ENCODE results near the gene PDXP. TPM values are rescaled to one million over a fixed set of nuclear protein-coding genes. Genes with fewer than 3 reads are reported as not detected.

PDXP gene
- polyA plus RNA-seq, 1 donor from 2014 or later = 108 TPM

DNA sequence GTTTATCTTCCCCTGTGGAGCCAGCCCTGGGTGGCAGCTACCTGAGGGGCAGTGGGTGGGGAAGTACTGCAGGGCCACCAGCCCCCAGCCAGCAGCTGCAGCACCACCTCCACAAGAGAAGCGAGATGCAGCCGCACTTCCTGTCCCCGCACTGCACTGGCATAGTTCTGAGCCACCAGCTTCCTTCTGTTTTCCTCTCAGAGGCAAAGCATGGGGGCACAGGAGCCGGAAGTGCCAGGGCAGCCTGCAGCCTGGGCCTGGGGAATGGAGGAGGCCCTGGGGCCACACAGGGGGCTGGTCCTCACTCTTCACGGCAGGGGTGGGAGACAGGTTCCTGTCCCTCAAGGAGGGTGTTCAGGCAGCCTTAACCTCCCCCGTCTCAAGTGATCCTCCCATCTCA, 31.0 kb upstream of the PDXP start:
- Histone ChIP-seq H4K20me1 (ENCODE audit: insufficient read depth) (no peaks in the 10 kb centered on the region), H2AFZ (ENCODE audit: low read depth, low read length) (no peak overlapping the region), H3K79me2 (replicated peaks; ENCODE audit: insufficient read depth, low read length) (no peaks in the 10 kb centered on the region), H3K9ac (ENCODE audit: low read length) (no peak overlapping the region), H3K9me2 (ENCODE audit: insufficient read depth, low read length) (no peaks in the 10 kb centered on the region), H3K36me3 (ENCODE audit: insufficient read depth, low read length) (no peaks in the 10 kb centered on the region), H3K4me3 (ENCODE audit: low read length) (no peak overlapping the region), H3K9me3 (ENCODE audit: low read length) (no peaks in the 10 kb centered on the region), H3K27me3 (ENCODE audit: insufficient read depth, low read depth, low read length) (no peaks in the 10 kb centered on the region), H3K4me2 (ENCODE audit: low read length) (no peak overlapping the region), H3K27ac (ENCODE audit: low read length) (no peak overlapping the region), H3F3A (ENCODE audit: insufficient read depth, low read length, poor library complexity, severe bottlenecking) (no peaks in the 10 kb centered on the region)
- TF ChIP-seq EZH2 (IDR thresholded peaks at IDR 0.05; ENCODE audit: borderline replicate concordance, insufficient read depth, low read length, poor library complexity, severe bottlenecking) = no peak
- TF ChIP-seq, protein P1, sequence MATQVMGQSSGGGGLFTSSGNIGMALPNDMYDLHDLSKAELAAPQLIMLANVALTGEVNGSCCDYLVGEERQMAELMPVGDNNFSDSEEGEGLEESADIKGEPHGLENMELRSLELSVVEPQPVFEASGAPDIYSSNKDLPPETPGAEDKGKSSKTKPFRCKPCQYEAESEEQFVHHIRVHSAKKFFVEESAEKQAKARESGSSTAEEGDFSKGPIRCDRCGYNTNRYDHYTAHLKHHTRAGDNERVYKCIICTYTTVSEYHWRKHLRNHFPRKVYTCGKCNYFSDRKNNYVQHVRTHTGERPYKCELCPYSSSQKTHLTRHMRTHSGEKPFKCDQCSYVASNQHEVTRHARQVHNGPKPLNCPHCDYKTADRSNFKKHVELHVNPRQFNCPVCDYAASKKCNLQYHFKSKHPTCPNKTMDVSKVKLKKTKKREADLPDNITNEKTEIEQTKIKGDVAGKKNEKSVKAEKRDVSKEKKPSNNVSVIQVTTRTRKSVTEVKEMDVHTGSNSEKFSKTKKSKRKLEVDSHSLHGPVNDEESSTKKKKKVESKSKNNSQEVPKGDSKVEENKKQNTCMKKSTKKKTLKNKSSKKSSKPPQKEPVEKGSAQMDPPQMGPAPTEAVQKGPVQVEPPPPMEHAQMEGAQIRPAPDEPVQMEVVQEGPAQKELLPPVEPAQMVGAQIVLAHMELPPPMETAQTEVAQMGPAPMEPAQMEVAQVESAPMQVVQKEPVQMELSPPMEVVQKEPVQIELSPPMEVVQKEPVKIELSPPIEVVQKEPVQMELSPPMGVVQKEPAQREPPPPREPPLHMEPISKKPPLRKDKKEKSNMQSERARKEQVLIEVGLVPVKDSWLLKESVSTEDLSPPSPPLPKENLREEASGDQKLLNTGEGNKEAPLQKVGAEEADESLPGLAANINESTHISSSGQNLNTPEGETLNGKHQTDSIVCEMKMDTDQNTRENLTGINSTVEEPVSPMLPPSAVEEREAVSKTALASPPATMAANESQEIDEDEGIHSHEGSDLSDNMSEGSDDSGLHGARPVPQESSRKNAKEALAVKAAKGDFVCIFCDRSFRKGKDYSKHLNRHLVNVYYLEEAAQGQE (IDR thresholded peaks at IDR 0.05; ENCODE audit: borderline replicate concordance) = no peak
- TF ChIP-seq POLR2AphosphoS5 (IDR thresholded peaks at IDR 0.05) = no peak
- no peak for TF ChIP-seq RAD21 (conservative IDR thresholded peaks at IDR 0.05)
- TF ChIP-seq SMC3 (conservative IDR thresholded peaks at IDR 0.05; ENCODE audit: poor library complexity) = no peak

DNA sequence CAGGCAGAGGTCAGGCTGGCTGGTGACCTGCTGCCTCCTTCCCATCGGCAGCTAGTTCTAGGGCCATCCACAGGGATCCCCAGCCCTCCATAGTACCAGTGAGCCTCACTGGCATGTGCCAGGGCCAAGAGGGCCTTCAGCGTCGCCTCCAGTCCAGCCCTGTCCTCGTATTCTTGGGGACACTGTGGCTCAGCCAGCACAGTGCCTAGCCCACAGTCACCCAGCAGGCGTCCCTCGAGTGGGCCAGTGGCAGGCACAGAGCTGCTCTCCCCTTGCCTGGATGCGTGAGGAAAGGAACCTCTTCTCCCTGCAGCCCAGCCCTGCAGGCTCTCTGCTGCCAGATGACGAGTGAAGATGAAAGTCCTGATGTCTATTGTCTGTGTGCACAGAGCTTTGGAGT, 29.7 kb upstream of the PDXP start:
- Histone ChIP-seq H3K9ac (ENCODE audit: low read length) (no peak overlapping the region), H3K4me3 (ENCODE audit: low read length) (no peak overlapping the region), H3K9me2 (ENCODE audit: insufficient read depth, low read length) (no peaks in the 10 kb centered on the region), H2AFZ (ENCODE audit: low read depth, low read length) (no peak overlapping the region), H3F3A (ENCODE audit: insufficient read depth, low read length, poor library complexity, severe bottlenecking) (no peaks in the 10 kb centered on the region), H3K9me3 (ENCODE audit: low read length) (no peaks in the 10 kb centered on the region), H3K4me2 (ENCODE audit: low read length) (no peak overlapping the region), H3K27me3 (ENCODE audit: insufficient read depth, low read depth, low read length) (no peaks in the 10 kb centered on the region), H3K79me2 (replicated peaks; ENCODE audit: insufficient read depth, low read length) (no peaks in the 10 kb centered on the region), H3K27ac (ENCODE audit: low read length) (no peak overlapping the region), H4K20me1 (ENCODE audit: insufficient read depth) (no peaks in the 10 kb centered on the region), H3K36me3 (ENCODE audit: insufficient read depth, low read length) (no peaks in the 10 kb centered on the region)
- TF ChIP-seq TAF1 (IDR thresholded peaks at IDR 0.05; ENCODE audit: low read depth) = no peak
- TF ChIP-seq MXI1 (conservative IDR thresholded peaks at IDR 0.05; ENCODE audit: poor library complexity, severe bottlenecking) = no peak
- TF ChIP-seq EP300 (conservative IDR thresholded peaks at IDR 0.05; ENCODE audit: poor library complexity, severe bottlenecking) = no peak
- no peak for TF ChIP-seq EZH2 (IDR thresholded peaks at IDR 0.05; ENCODE audit: borderline replicate concordance, insufficient read depth, low read length, poor library complexity, severe bottlenecking)
- no peak for TF ChIP-seq RAD21 (conservative IDR thresholded peaks at IDR 0.05)
- no peak for TF ChIP-seq SMC3 (conservative IDR thresholded peaks at IDR 0.05; ENCODE audit: poor library complexity)
- TF ChIP-seq, protein P2, sequence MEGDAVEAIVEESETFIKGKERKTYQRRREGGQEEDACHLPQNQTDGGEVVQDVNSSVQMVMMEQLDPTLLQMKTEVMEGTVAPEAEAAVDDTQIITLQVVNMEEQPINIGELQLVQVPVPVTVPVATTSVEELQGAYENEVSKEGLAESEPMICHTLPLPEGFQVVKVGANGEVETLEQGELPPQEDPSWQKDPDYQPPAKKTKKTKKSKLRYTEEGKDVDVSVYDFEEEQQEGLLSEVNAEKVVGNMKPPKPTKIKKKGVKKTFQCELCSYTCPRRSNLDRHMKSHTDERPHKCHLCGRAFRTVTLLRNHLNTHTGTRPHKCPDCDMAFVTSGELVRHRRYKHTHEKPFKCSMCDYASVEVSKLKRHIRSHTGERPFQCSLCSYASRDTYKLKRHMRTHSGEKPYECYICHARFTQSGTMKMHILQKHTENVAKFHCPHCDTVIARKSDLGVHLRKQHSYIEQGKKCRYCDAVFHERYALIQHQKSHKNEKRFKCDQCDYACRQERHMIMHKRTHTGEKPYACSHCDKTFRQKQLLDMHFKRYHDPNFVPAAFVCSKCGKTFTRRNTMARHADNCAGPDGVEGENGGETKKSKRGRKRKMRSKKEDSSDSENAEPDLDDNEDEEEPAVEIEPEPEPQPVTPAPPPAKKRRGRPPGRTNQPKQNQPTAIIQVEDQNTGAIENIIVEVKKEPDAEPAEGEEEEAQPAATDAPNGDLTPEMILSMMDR (IDR thresholded peaks at IDR 0.05; ENCODE audit: poor library complexity, severe bottlenecking) = no peak
- TF ChIP-seq POLR2AphosphoS5 (IDR thresholded peaks at IDR 0.05) = no peak
- TF ChIP-seq, protein P1 (IDR thresholded peaks at IDR 0.05; ENCODE audit: borderline replicate concordance) = no peak

Measured in neural cell (in vitro differentiated cells).